Tibial nerve (tissue), 4 donors: ENCODE results near the gene GALM. TPM values are rescaled to one million over a fixed set of nuclear protein-coding genes. Genes with fewer than 3 reads are reported as not detected.
"Not testable (repeated sequence)": the region's sequence is repeated elsewhere in the genome, so short reads cannot be mapped to it uniquely, and the experiment has no call there.

Source experiments
- DNase-seq, 2 donors: peaks; one replicate each; pipeline ENCODE4 v3.0.0-alpha.2; 2019; ENCODE audit warnings: low spot score in 2 of 2
- H3K27ac ChIP-seq, 4 donors: fragments of 200-600 bp; sonication (generic) in 3 of 4; one replicate each; pipeline ENCODE4 v1.5.1; 2017 to 2019; ENCODE audit warnings: mild to moderate bottlenecking in 1 of 4
- H3K27me3 ChIP-seq, 2 donors: fragments of 200-600 bp; sonication (generic) in 1 of 2; one replicate each; pipeline versions ENCODE4 v1.5.1 to v1.6.0; 2017 to 2019
- H3K36me3 ChIP-seq, 3 donors: fragments of 200-600 bp; sonication (generic); one replicate each; pipeline ENCODE4 v1.5.1; 2018 to 2019
- H3K4me1 ChIP-seq, 4 donors: fragments of 200-600 bp; sonication (generic) in 3 of 4; one replicate each; pipeline ENCODE4 v1.5.1; 2017 to 2019
- H3K4me3 ChIP-seq, 4 donors: fragments of 200-600 bp; sonication (generic) in 3 of 4; one replicate each; pipeline ENCODE4 v1.5.1; 2017 to 2019; ENCODE audit warnings: mild to moderate bottlenecking in 1 of 4, moderate library complexity in 1 of 4
- H3K9me3 ChIP-seq, 4 donors: fragments of 200-600 bp; sonication (generic) in 3 of 4; one replicate each; pipeline ENCODE4 v1.5.1; 2017 to 2019
- CTCF ChIP-seq, 5 experiments: fragments of 200-600 bp in 3 of 5; fragments of 450-650 bp in 2 of 5; sonication (generic) in 3 of 5; IDR thresholded peaks; one replicate each; pipeline ENCODE4 v1.5.1; 2016 to 2019; ENCODE audit warnings: antibody characterized with exemption in 5 of 5, mild to moderate bottlenecking in 3 of 5, moderate library complexity in 2 of 5
- EP300 ChIP-seq, 2 donors: sonication (generic); formaldehyde crosslinking; IDR thresholded peaks; one replicate each; pipeline ENCODE4 v1.6.1; 2017; ENCODE audit warnings: antibody characterized with exemption in 2 of 2, mild to moderate bottlenecking in 1 of 2
- POLR2A ChIP-seq, 2 donors: fragments of 450-650 bp; IDR thresholded peaks; one replicate each; pipeline ENCODE4 v1.6.1; 2017; ENCODE audit warnings: antibody characterized with exemption in 2 of 2, mild to moderate bottlenecking in 2 of 2, moderate library complexity in 2 of 2
- WGBS, 2 donors: methylation state at CpG; one replicate each; pipeline ENCODE4 v1.1.5; 2018; 5-methylcytosine and 5-hydroxymethylcytosine counted together
- total RNA-seq, 4 donors: library from RNA; depleted of rRNA; stranded (reverse); fragments of >200 nt; gene quantifications; one replicate each; pipeline ENCODE4 v1.1.0, GENCODE V29; 2016

Gene GALM
- total RNA-seq, 4 donors from 2014 or later: 20.7 to 57.9 (median 34.2) TPM

GRCh38 chr2:38751596-38752410 is 85.9 kb downstream of the GALM start:
- peak overlapping the region; percentile 97 to 100 (median 98) for H3K27ac ChIP-seq
- TF ChIP-seq EP300 (IDR thresholded peaks at IDR 0.05) (no peak), POLR2A (IDR thresholded peaks at IDR 0.05) (no peak), CTCF (IDR thresholded peaks at IDR 0.05) (no peak)
- peaks cover 0 to 24% (median 20%) of the 10 kb centered on the region in 3 donors for H3K36me3 ChIP-seq
- H3K4me3 ChIP-seq: peak overlapping the region; percentile 40 to 95 (median 90)
- no peaks in the 10 kb centered on the region for H3K9me3 ChIP-seq
- no peaks in the 10 kb centered on the region for H3K27me3 ChIP-seq
- no peak for DNase-seq
- H3K4me1 ChIP-seq: peaks cover 0 to 57% (median 20%) of the 10 kb centered on the region in 4 donors
- WGBS, 2 donors: 21 to 24% methylated on average over 18 of the region's 18 CpGs

- DNase-seq: no peak
- no peaks in the 10 kb centered on the region for H3K27me3 ChIP-seq
- TF ChIP-seq EP300 (IDR thresholded peaks at IDR 0.05): no peak
- TF ChIP-seq CTCF (IDR thresholded peaks at IDR 0.05): no peak
- TF ChIP-seq POLR2A (IDR thresholded peaks at IDR 0.05): no peak
These were observed 88.1 kb downstream of the GALM start for GRCh38 chr2:38754049-38754448.

GRCh38 chr2:38754506-38754905 is 88.6 kb downstream of the GALM start:
- WGBS, 2 donors: 24 to 27% methylated on average over 3 of the region's 3 CpGs
- no peak for DNase-seq
- Histone ChIP-seq H3K27ac (peak overlapping the region in 3 of 4 donors; percentile 37 to 70 (median 59)), H3K27me3 (no peaks in the 10 kb centered on the region), H3K4me3 (peak overlapping the region in 2 of 4 donors; percentile 28 to 35), H3K4me1 (peaks cover 0 to 30% (median 3%) of the 10 kb centered on the region in 4 donors), H3K9me3 (no peaks in the 10 kb centered on the region), H3K36me3 (no peaks in the 10 kb centered on the region)
- TF ChIP-seq POLR2A (IDR thresholded peaks at IDR 0.05) (no peak), CTCF (IDR thresholded peaks at IDR 0.05) (no peak)

More at GRCh38 chr2:38754049-38754448, 88.1 kb downstream of the GALM start:
- H3K4me1 ChIP-seq: peaks cover 0 to 35% (median 5%) of the 10 kb centered on the region in 4 donors
- H3K9me3 ChIP-seq: no peaks in the 10 kb centered on the region
- peaks cover 0 to 1% (median 0%) of the 10 kb centered on the region in 3 donors for H3K36me3 ChIP-seq
- peak overlapping the region in 3 of 4 donors; percentile 37 to 70 (median 59) for H3K27ac ChIP-seq
- peak overlapping the region in 2 of 4 donors; percentile 28 to 35 for H3K4me3 ChIP-seq

GRCh38 chr2:38755891-38756290 is 90.0 kb downstream of the GALM start:
- DNase-seq, H3K9me3 ChIP-seq, H3K4me3 ChIP-seq, H3K27me3 ChIP-seq, H3K27ac ChIP-seq, H3K36me3 ChIP-seq: not testable (repeated sequence)
- WGBS, 2 donors: 92 to 100% methylated on average over 4 to 18 of the region's 31 CpGs
- H3K4me1 ChIP-seq: peaks cover 0 to 24% (median 0%) of the 10 kb centered on the region in 4 donors

- no peak for DNase-seq
- H3K36me3 ChIP-seq: no peaks in the 10 kb centered on the region
- H3K4me1 ChIP-seq: no peaks in the 10 kb centered on the region
- no peaks in the 10 kb centered on the region for H3K9me3 ChIP-seq
- H3K4me3 ChIP-seq: no peak overlapping the region
- WGBS, 2 donors: 75 to 78% methylated on average over 2 of the region's 2 CpGs
- H3K27ac ChIP-seq: no peak overlapping the region
- no peak for TF ChIP-seq CTCF (IDR thresholded peaks at IDR 0.05)
- H3K27me3 ChIP-seq: no peaks in the 10 kb centered on the region
These were observed 97.3 kb downstream of the GALM start for GRCh38 chr2:38763228-38763627.
